WTC11 (cell line): ENCODE measurements around the gene PSAT1.

Experiments
- CREM ChIP-seq: sonication (generic); formaldehyde crosslinking; IDR thresholded peaks from 2 replicates; pipeline ENCODE4 v1.8.1; 2022; ENCODE audit warnings: mild to moderate bottlenecking, missing genetic modification reagents, moderate library complexity
- CTCF ChIP-seq: fragments of 200-600 bp; IDR thresholded peaks from 2 replicates; pipeline ENCODE4 v1.8.0; 2022; ENCODE audit warnings: antibody characterized with exemption
- E2F5 ChIP-seq: sonication (generic); formaldehyde crosslinking; IDR thresholded peaks from 2 replicates; pipeline ENCODE4 v1.8.1; 2022; ENCODE audit warnings: mild to moderate bottlenecking, moderate library complexity, missing genetic modification reagents
- ELF4 ChIP-seq: sonication (generic); formaldehyde crosslinking; IDR thresholded peaks from 2 replicates; pipeline ENCODE4 v1.8.1; 2022; ENCODE audit warnings: low read depth, mild to moderate bottlenecking, moderate library complexity, missing genetic modification reagents
- JUN ChIP-seq: sonication (generic); formaldehyde crosslinking; IDR thresholded peaks from 2 replicates; pipeline ENCODE4 v1.8.0; 2023; ENCODE audit warnings: mild to moderate bottlenecking, missing genetic modification reagents
- MAX ChIP-seq: sonication (generic); formaldehyde crosslinking; IDR thresholded peaks from 2 replicates; pipeline ENCODE4 v1.8.0; 2022; ENCODE audit warnings: mild to moderate bottlenecking, missing genetic modification reagents
- NR1H2 ChIP-seq: sonication (generic); formaldehyde crosslinking; IDR thresholded peaks from 2 replicates; pipeline ENCODE4 v1.9.0; 2021; ENCODE audit warnings: mild to moderate bottlenecking, moderate library complexity, missing genetic modification reagents
- NR3C1 ChIP-seq: sonication (generic); formaldehyde crosslinking; conservative IDR thresholded peaks from 2 replicates; pipeline ENCODE4 v1.8.1; 2023; ENCODE audit warnings: low read depth, mild to moderate bottlenecking, missing genetic modification reagents
- SP1 ChIP-seq: sonication (generic); formaldehyde crosslinking; conservative IDR thresholded peaks from 2 replicates; pipeline ENCODE4 v1.8.1; 2022; ENCODE audit warnings: missing genetic modification reagents
- ZNF138 ChIP-seq: sonication (generic); formaldehyde crosslinking; conservative IDR thresholded peaks from 2 replicates; pipeline ENCODE4 v1.8.1; 2022; ENCODE audit warnings: mild to moderate bottlenecking, moderate library complexity, missing genetic modification reagents
- ZNF532 ChIP-seq: fragments of 250-450 bp; sonication (Bioruptor Pico); IDR thresholded peaks from 2 replicates; pipeline ENCODE4 v1.9.0; 2021; ENCODE audit warnings: mild to moderate bottlenecking, borderline replicate concordance

- no peak for TF ChIP-seq NR1H2 (CRISPR knock-in tag)
- no peak for TF ChIP-seq CTCF
- TF ChIP-seq JUN, result no peak
- TF ChIP-seq ELF4 (CRISPR knock-in tag), result no peak
- TF ChIP-seq SP1 (CRISPR knock-in tag), result no peak
- TF ChIP-seq NR3C1 (CRISPR knock-in tag), result no peak
- TF ChIP-seq MAX, result no peak
- TF ChIP-seq ZNF138 (CRISPR knock-in tag), result no peak
- TF ChIP-seq E2F5 (CRISPR knock-in tag), result no peak
- TF ChIP-seq CREM (CRISPR knock-in tag), result no peak
- TF ChIP-seq ZNF532 (CRISPR knock-in tag), result no peak; the same call in 1 of the 2 replicates
Observed at GRCh38 chr9:78319197-78320029, 22.5 kb downstream of the PSAT1 start.
